Keratinocyte (primary cell): ENCODE measurements around the gene MIF.

ENCODE experiments used
- CTCF ChIP-seq, 3 experiments: IDR thresholded peaks in 1 of 3; conservative IDR thresholded peaks in 1 of 3; optimal IDR thresholded peaks in 1 of 3; 2 replicates in 2 of 3; 3 replicates in 1 of 3; pipeline versions ENCODE3 to v1.5.1; 2011; ENCODE audit warnings: low read length in 3 of 3, mild to moderate bottlenecking in 3 of 3, moderate library complexity in 2 of 3, control low read depth in 1 of 3, inconsistent platforms in 1 of 3; ENCODE audit not compliant: insufficient read depth in 2 of 3; ENCODE audit errors: extremely low read depth in 1 of 3
- EZH2 ChIP-seq: IDR thresholded peaks from one replicate; pipeline ENCODE4 v1.6.1; 2012; ENCODE audit warnings: inconsistent platforms, mild to moderate bottlenecking, low read length, moderate library complexity

GRCh38 chr22:23874871-23875270 is 19.3 kb upstream of the MIF start:
- no peak for TF ChIP-seq CTCF (optimal IDR thresholded peaks at IDR 0.05 in 1 of 3, IDR thresholded peaks at IDR 0.05 in 1 of 3, conservative IDR thresholded peaks at IDR 0.05 in 1 of 3; ENCODE audit: extremely low read depth in 1 of 3, insufficient read depth in 2 of 3, low read length in 3 of 3)
- no peak for TF ChIP-seq EZH2
